HCT116 (cell line): ENCODE results near the gene FN3K. TPM values are rescaled to one million over a fixed set of nuclear protein-coding genes. Genes with fewer than 3 reads are reported as not detected.

Experiments used
- ATAC-seq: fragments of 200-7000 bp; cut with Tn5 transposase; 2 replicates; pipeline ENCODE4 v1.9.1; 2020; ENCODE audit warnings: mild to moderate bottlenecking, moderate library complexity
- BruUV-seq: library from RNA; stranded (reverse); fragments of 400-500 nt; replicated peaks from 2 replicates; lab custom pipeline; 2021; lab: Mats Ljungman, UMichigan
- CTCF ChIA-PET: fragments of 300-600 bp; sonication (Branson Sonifier 250); formaldehyde crosslinking; loops from one replicate; lab custom pipeline; 2021; ENCODE audit warnings: antibody characterized with exemption; lab: Charles Lee
- POLR2A ChIA-PET: fragments of 300-600, 350-600 bp; sonication (Branson Sonifier 250); formaldehyde crosslinking; loops from one replicate; lab custom pipeline; 2021; ENCODE audit warnings: antibody characterized with exemption; lab: Charles Lee
- RAD21 ChIA-PET, 2 experiments: fragments of 300-600 bp; sonication (Branson Sonifier 250); formaldehyde crosslinking; loops; one replicate each; lab custom pipeline; 2023; ENCODE audit warnings: low total read pairs in 2 of 2; ENCODE audit not compliant: uncharacterized antibody in 2 of 2, unreplicated experiment in 2 of 2, low non-redundant PET in 1 of 2; lab: Charles Lee
- DNase-seq: peaks from one replicate; pipeline ENCODE4 v3.0.0-alpha.2; 2010; ENCODE audit warnings: low read depth, low spot score
- H2AFZ ChIP-seq: fragments of 200-600 bp; shearing (Covaris generic), sonication (generic); 2 replicates; pipeline ENCODE4 v1.6.1; 2017; ENCODE audit warnings: low read depth, mixed run types, mixed read lengths, antibody characterized with exemption, low read length; ENCODE audit not compliant: poor library complexity, severe bottlenecking
- H3K27ac ChIP-seq: 2 replicates; pipeline ENCODE4 v1.5.1; 2012; ENCODE audit warnings: low read depth, low read length
- H3K27me3 ChIP-seq: fragments of 200-600 bp; sonication (generic); 2 replicates; pipeline ENCODE4 v1.6.1; 2016; ENCODE audit warnings: mixed run types, low read length, mixed read lengths; ENCODE audit not compliant: insufficient read depth
- H3K36me3 ChIP-seq, 2 experiments: fragments of 200-500 bp in 1 of 2; fragments of 200-600 bp in 1 of 2; sonication (Bioruptor generic) in 1 of 2; sonication (generic) in 1 of 2; 2 replicates each; pipeline versions ENCODE4 v1.5.1 to v1.6.1; 2014 to 2016; ENCODE audit warnings: low read length in 2 of 2, inconsistent platforms in 1 of 2, mixed read lengths in 1 of 2, mixed run types in 1 of 2; ENCODE audit not compliant: insufficient read depth in 2 of 2, control insufficient read depth in 1 of 2
- H3K4me1 ChIP-seq, 2 experiments: fragments of 200-600 bp in 1 of 2; sonication (generic) in 1 of 2; 2 replicates each; pipeline versions ENCODE4 v1.5.1 to v1.6.1; 2012 to 2017; ENCODE audit warnings: low read length in 2 of 2, inconsistent platforms in 1 of 2, mild to moderate bottlenecking in 1 of 2, mixed read lengths in 1 of 2, mixed run types in 1 of 2, moderate library complexity in 1 of 2; ENCODE audit not compliant: insufficient read depth in 2 of 2, control insufficient read depth in 1 of 2
- H3K4me2 ChIP-seq: fragments of 200-600 bp; sonication (generic); 2 replicates; pipeline ENCODE4 v1.6.1; 2017; ENCODE audit warnings: mixed run types, low read length, mixed read lengths
- H3K4me3 ChIP-seq, 2 experiments: fragments of 200-600 bp in 1 of 2; sonication (generic) in 1 of 2; replicated peaks in 1 of 2; 2 replicates each; pipeline ENCODE4 v1.5.1; 2011 to 2016; ENCODE audit warnings: low read length in 2 of 2, control low read depth in 1 of 2, low read depth in 1 of 2, mild to moderate bottlenecking in 1 of 2, mixed read lengths in 1 of 2, mixed run types in 1 of 2
- H3K79me2 ChIP-seq: fragments of 200-600 bp; sonication (generic); 2 replicates; pipeline ENCODE4 v1.6.1; 2017; ENCODE audit warnings: mild to moderate bottlenecking, mixed run types, low read length, moderate library complexity, mixed read lengths; ENCODE audit not compliant: insufficient read depth
- H3K9ac ChIP-seq: fragments of 200-600 bp; sonication (generic); 2 replicates; pipeline ENCODE4 v1.6.1; 2016; ENCODE audit warnings: low read length, mixed read lengths
- H3K9me2 ChIP-seq: fragments of 200-600 bp; sonication (generic), shearing (Covaris generic); 2 replicates; pipeline ENCODE4 v1.6.1; 2017; ENCODE audit warnings: mixed run types, mild to moderate bottlenecking, moderate library complexity; ENCODE audit not compliant: insufficient read depth
- H3K9me3 ChIP-seq, 2 experiments: fragments of 200-500 bp in 1 of 2; fragments of 200-600 bp in 1 of 2; sonication (Bioruptor generic) in 1 of 2; sonication (generic) in 1 of 2; 2 replicates each; pipeline ENCODE4 v1.6.1; 2014 to 2017; ENCODE audit warnings: low read length in 2 of 2, mixed read lengths in 2 of 2, inconsistent platforms in 1 of 2, low read depth in 1 of 2, mild to moderate bottlenecking in 1 of 2, mixed run types in 1 of 2, moderate library complexity in 1 of 2; ENCODE audit not compliant: control insufficient read depth in 1 of 2, insufficient read depth in 1 of 2
- H4K20me1 ChIP-seq: fragments of 200-600 bp; sonication (generic), shearing (Covaris generic); 2 replicates; pipeline ENCODE4 v1.6.1; 2017; ENCODE audit warnings: mixed run types, mild to moderate bottlenecking, moderate library complexity; ENCODE audit not compliant: insufficient read depth
- CBX3 ChIP-seq: IDR thresholded peaks from 2 replicates; pipeline ENCODE4 v1.6.1; 2012; ENCODE audit warnings: low read depth
- EGR1 ChIP-seq: IDR thresholded peaks from 2 replicates; pipeline ENCODE4 v1.6.1; 2012; ENCODE audit warnings: low read depth
- EZH2 ChIP-seq: fragments of 200-600 bp; sonication (generic); IDR thresholded peaks from 2 replicates; pipeline ENCODE4 v1.6.1; 2017; ENCODE audit warnings: antibody characterized with exemption, mixed run types
- EZH2phosphoT487 ChIP-seq: fragments of 200-600 bp; IDR thresholded peaks from 2 replicates; pipeline ENCODE4 v1.6.1; 2018; ENCODE audit warnings: antibody characterized with exemption, borderline replicate concordance
- FOSL1 ChIP-seq: IDR thresholded peaks from 2 replicates; pipeline ENCODE4 v1.6.1; 2012; ENCODE audit warnings: low read depth
- JUND ChIP-seq: IDR thresholded peaks from 2 replicates; pipeline ENCODE4 v1.6.1; 2012
- POLR2A ChIP-seq: IDR thresholded peaks from 2 replicates; pipeline ENCODE4 v1.7.0; 2011; ENCODE audit warnings: borderline replicate concordance; ENCODE audit not compliant: insufficient read depth, insufficient read length; ENCODE audit errors: extremely low read depth
- POLR2AphosphoS5 ChIP-seq: IDR thresholded peaks from 2 replicates; pipeline ENCODE4 v1.6.1; 2011; ENCODE audit warnings: mild to moderate bottlenecking, low read depth, low read length, moderate library complexity
- SIN3A ChIP-seq: IDR thresholded peaks from 2 replicates; pipeline ENCODE4 v1.6.1; 2012; ENCODE audit warnings: low read depth
- YY1 ChIP-seq: IDR thresholded peaks from 2 replicates; pipeline ENCODE4 v1.6.1; 2011; ENCODE audit warnings: low read length, low read depth, moderate library complexity, mild to moderate bottlenecking; ENCODE audit not compliant: insufficient replicate concordance; ENCODE audit errors: extremely low read depth
- ZFX ChIP-seq: fragments of 450-650 bp; IDR thresholded peaks from 2 replicates; pipeline ENCODE4 v1.6.1; 2017
- ZNF274 ChIP-seq: fragments of 200-500 bp; sonication (Bioruptor generic); IDR thresholded peaks from 2 replicates; pipeline ENCODE4 v1.6.1; 2014; ENCODE audit warnings: mild to moderate bottlenecking, low read depth, low read length, inconsistent platforms
- intact Hi-C: fragments of 100-400 bp; cut with micrococcal nuclease; formaldehyde crosslinking; loops from 2 replicates; pipeline ENCODE4 v1.10.0; 2022
- total RNA-seq: library from RNA; stranded (reverse); gene quantifications from one replicate; pipeline ENCODE4 v1.2.1, GENCODE V29; 2021; ENCODE audit not compliant: unreplicated experiment
- TF ChIP-seq, protein P1 (sequence below): IDR thresholded peaks from 2 replicates; pipeline ENCODE4 v1.6.1; 2012
- TF ChIP-seq, protein P2 (sequence below): IDR thresholded peaks from 2 replicates; pipeline ENCODE4 v1.6.1; 2011; ENCODE audit warnings: mild to moderate bottlenecking, low read length, moderate library complexity; ENCODE audit not compliant: insufficient replicate concordance; ENCODE audit errors: extremely low read depth
- TF ChIP-seq, protein P3 (sequence below): IDR thresholded peaks from 2 replicates; pipeline ENCODE4 v1.6.1; 2012

Gene FN3K
- total RNA-seq, 1 experiment from 2014 or later, result 9.9 TPM

DNA sequence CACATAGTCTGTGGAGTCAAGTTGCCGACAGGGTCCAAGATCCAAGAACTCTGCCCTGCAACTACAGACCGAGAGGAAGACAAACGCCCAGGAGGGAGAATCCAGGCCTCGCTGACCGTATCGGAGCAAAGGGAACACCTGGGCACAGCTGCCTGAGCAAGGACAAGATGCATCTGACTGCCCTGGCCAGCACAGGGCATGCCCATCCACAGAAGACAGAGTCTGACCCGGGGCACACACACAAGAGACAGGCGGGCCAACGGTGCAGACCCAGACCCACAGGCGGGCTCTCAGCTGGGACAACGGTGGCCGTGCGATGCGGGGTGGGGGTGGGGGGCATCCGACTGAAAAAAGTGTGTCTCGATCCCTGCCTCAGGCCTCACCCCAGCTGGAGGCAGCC lies 43.1 kb upstream of the FN3K start:
- H4K20me1 ChIP-seq, result no peaks in the 10 kb centered on the region
- DNase-seq (no peak), ATAC-seq (no peak)
- ChIA-PET RAD21 (no interaction called here), CTCF (no interaction called here), POLR2A (no interaction called here)
- peaks cover 16 to 24% of the 10 kb centered on the region in 2 experiments; a peak in 3 of 4 replicates for H3K9me3 ChIP-seq
- no peak overlapping the region for H3K9ac ChIP-seq
- BruUV-seq, result no TSS peak
- H3K9me2 ChIP-seq, result no peaks in the 10 kb centered on the region
- TF ChIP-seq EZH2phosphoT487, result no peak
- no peak for TF ChIP-seq ZNF274
- no peak for TF ChIP-seq ZFX
- no peak for TF ChIP-seq YY1
- TF ChIP-seq, protein P1, sequence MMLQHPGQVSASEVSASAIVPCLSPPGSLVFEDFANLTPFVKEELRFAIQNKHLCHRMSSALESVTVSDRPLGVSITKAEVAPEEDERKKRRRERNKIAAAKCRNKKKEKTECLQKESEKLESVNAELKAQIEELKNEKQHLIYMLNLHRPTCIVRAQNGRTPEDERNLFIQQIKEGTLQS, result no peak
- no peak for TF ChIP-seq POLR2A
- no peak overlapping the region for H2AFZ ChIP-seq
- no peaks in the 10 kb centered on the region for H3K36me3 ChIP-seq
- peaks cover under 1 to 3% of the 10 kb centered on the region in 2 experiments; a peak in 2 of 4 replicates for H3K4me1 ChIP-seq
- no peak overlapping the region for H3K27ac ChIP-seq
- H3K27me3 ChIP-seq, result no peaks in the 10 kb centered on the region
- no peak overlapping the region for H3K4me2 ChIP-seq
- H3K79me2 ChIP-seq, result no peaks in the 10 kb centered on the region
- intact Hi-C loops, result no loop called here
- no peak overlapping the region for H3K4me3 ChIP-seq

DNA sequence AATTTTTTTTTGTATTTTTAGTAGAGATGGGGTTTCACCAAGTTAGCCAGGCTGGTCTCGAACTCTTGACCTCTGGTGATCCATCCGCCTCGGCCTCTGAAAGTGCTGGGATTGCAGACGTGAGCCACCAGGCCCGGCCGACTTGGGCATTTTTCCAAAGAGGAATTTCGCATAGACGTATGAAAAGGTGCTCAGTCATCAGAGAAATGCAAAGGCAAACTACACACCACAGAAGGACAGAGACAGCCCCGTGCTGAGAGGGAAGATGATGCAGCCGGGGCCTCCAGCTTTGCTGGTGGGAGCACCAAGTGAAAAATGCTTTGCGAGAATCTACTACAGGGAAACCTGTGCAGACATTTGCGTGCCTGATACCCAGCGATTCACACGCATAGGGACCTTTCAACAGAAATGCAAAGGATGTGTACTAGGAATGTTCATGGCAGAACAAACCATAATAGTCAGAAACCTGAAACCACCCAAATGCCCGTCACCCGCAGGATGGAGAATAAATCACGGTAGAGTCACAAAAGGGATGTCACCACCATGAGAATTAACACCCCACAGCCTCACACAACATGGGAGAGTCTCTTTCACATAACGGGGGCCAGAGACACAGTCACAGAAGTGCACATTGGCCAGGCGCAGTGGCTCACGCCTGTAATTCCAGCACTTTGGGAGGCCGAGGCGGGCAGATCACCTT lies 42.1 kb upstream of the FN3K start:
- Histone ChIP-seq H3K9me3 (peaks cover 16 to 24% of the 10 kb centered on the region in 2 experiments; a peak in 3 of 4 replicates), H3K27me3 (no peaks in the 10 kb centered on the region), H3K4me2 (no peak overlapping the region), H3K27ac (no peak overlapping the region), H4K20me1 (no peaks in the 10 kb centered on the region), H3K9ac (no peak overlapping the region), H2AFZ (no peak overlapping the region), H3K36me3 (no peaks in the 10 kb centered on the region), H3K4me1 (peaks cover 4 to 5% of the 10 kb centered on the region in 2 experiments; a peak in 2 of 4 replicates), H3K79me2 (no peaks in the 10 kb centered on the region), H3K4me3 (no peak overlapping the region), H3K9me2 (no peaks in the 10 kb centered on the region)
- no TSS peak for BruUV-seq
- RAD21 ChIA-PET, result no interaction called here
- intact Hi-C loops, result no loop called here
- POLR2A ChIA-PET, result no interaction called here
- no peak for DNase-seq
- no peak for TF ChIP-seq POLR2AphosphoS5
- TF ChIP-seq, protein P2, sequence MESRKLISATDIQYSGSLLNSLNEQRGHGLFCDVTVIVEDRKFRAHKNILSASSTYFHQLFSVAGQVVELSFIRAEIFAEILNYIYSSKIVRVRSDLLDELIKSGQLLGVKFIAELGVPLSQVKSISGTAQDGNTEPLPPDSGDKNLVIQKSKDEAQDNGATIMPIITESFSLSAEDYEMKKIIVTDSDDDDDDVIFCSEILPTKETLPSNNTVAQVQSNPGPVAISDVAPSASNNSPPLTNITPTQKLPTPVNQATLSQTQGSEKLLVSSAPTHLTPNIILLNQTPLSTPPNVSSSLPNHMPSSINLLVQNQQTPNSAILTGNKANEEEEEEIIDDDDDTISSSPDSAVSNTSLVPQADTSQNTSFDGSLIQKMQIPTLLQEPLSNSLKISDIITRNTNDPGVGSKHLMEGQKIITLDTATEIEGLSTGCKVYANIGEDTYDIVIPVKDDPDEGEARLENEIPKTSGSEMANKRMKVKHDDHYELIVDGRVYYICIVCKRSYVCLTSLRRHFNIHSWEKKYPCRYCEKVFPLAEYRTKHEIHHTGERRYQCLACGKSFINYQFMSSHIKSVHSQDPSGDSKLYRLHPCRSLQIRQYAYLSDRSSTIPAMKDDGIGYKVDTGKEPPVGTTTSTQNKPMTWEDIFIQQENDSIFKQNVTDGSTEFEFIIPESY, result no peak
- TF ChIP-seq POLR2A, result no peak
- TF ChIP-seq EZH2, result no peak
- TF ChIP-seq, protein P3, sequence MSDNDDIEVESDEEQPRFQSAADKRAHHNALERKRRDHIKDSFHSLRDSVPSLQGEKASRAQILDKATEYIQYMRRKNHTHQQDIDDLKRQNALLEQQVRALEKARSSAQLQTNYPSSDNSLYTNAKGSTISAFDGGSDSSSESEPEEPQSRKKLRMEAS, result no peak
- TF ChIP-seq ZFX, result no peak
- TF ChIP-seq, protein P1, result no peak
- TF ChIP-seq FOSL1, result no peak
- TF ChIP-seq JUND, result no peak
- TF ChIP-seq CBX3, result no peak
- no peak for TF ChIP-seq SIN3A
- no peak for TF ChIP-seq YY1
- no peak for TF ChIP-seq EZH2phosphoT487
- no peak for TF ChIP-seq EGR1
- CTCF ChIA-PET, result no interaction called here
- no peak for ATAC-seq
